Thoracic aorta (tissue), 2 donors: ENCODE measurements around the gene APOL4. TPM values are rescaled to one million over a fixed set of nuclear protein-coding genes. Genes with fewer than 3 reads are reported as not detected.
A peak's percentile ranks its signal among the peaks of the same experiment; 100 is the strongest.

Source experiments
- ATAC-seq: fragments of 150-250 bp; one replicate; pipeline ENCODE4 v1.8.0; 2017; ENCODE audit warnings: low read depth; ENCODE audit not compliant: insufficient number of reproducible peaks, low FRiP score
- DNase-seq: peaks from one replicate; pipeline ENCODE4 v3.0.0-alpha.2; 2020; ENCODE audit warnings: low spot score
- H3K27ac ChIP-seq, 2 donors: fragments of 200-600 bp; sonication (generic); 1 replicate in 1 of 2; 2 replicates in 1 of 2; pipeline ENCODE4 v1.5.1; 2016; ENCODE audit warnings: mild to moderate bottlenecking in 2 of 2, moderate library complexity in 2 of 2
- H3K27me3 ChIP-seq: fragments of 200-600 bp; sonication (generic); replicated peaks from 2 replicates; pipeline ENCODE4 v1.6.0; 2016; ENCODE audit warnings: mild to moderate bottlenecking; ENCODE audit not compliant: insufficient read depth
- H3K36me3 ChIP-seq: fragments of 200-600 bp; sonication (generic); one replicate; pipeline ENCODE4 v1.5.1; 2016
- H3K4me1 ChIP-seq, 2 donors: fragments of 200-600 bp; sonication (generic); 1 replicate in 1 of 2; 2 replicates in 1 of 2; pipeline versions ENCODE4 v1.5.1 to v1.6.0; 2016; ENCODE audit warnings: low read depth in 2 of 2, mild to moderate bottlenecking in 1 of 2; ENCODE audit not compliant: control insufficient read depth in 1 of 2
- H3K4me3 ChIP-seq: fragments of 200-600 bp; sonication (generic); 2 replicates; pipeline ENCODE4 v1.5.1; 2016; ENCODE audit warnings: mild to moderate bottlenecking
- H3K9me3 ChIP-seq: fragments of 200-600 bp; sonication (generic); 2 replicates; pipeline ENCODE4 v1.5.1; 2016
- CTCF ChIP-seq: fragments of 200-600 bp; sonication (generic); IDR thresholded peaks from one replicate; pipeline ENCODE4 v1.5.1; 2019; ENCODE audit warnings: antibody characterized with exemption
- total RNA-seq, 2 donors: library from RNA; depleted of rRNA; stranded (reverse); fragments of >200 nt; gene quantifications; one replicate each; pipeline versions ENCODE4 v1.1.0 to v1.2.3, GENCODE V29; 2016

APOL4 gene
- total RNA-seq, 2 donors from 2014 or later = 1.4 to 30.3 TPM

GRCh38 chr22:36197514-36198146 lies 4.0 kb downstream of the APOL4 start:
- Histone ChIP-seq H3K4me1 (peaks cover 0 to 9% of the 10 kb centered on the region in 2 donors), H3K27me3 (no peaks in the 10 kb centered on the region), H3K4me3 (no peak overlapping the region), H3K27ac (peak overlapping the region in 1 of 2 donors; percentile 10), H3K36me3 (no peaks in the 10 kb centered on the region), H3K9me3 (no peaks in the 10 kb centered on the region)
- DNase-seq (no peak), ATAC-seq (no peak)
- no peak for TF ChIP-seq CTCF

- H3K9me3 ChIP-seq = no peaks in the 10 kb centered on the region
- H3K36me3 ChIP-seq = no peaks in the 10 kb centered on the region
- TF ChIP-seq CTCF = no peak
- peaks cover 0 to 8% of the 10 kb centered on the region in 2 donors for H3K4me1 ChIP-seq
- H3K27ac ChIP-seq = peak overlapping the region in 1 of 2 donors; percentile 15
- no peaks in the 10 kb centered on the region for H3K27me3 ChIP-seq
- DNase-seq (no peak), ATAC-seq (no peak)
- H3K4me3 ChIP-seq = no peak overlapping the region
Observed at GRCh38 chr22:36197065-36197440, 4.6 kb downstream of the APOL4 start.

GRCh38 chr22:36196254-36197064 lies 5.2 kb downstream of the APOL4 start:
- H3K4me3 ChIP-seq = no peak overlapping the region
- peaks cover 0 to 2% of the 10 kb centered on the region in 2 donors for H3K4me1 ChIP-seq
- H3K36me3 ChIP-seq = no peaks in the 10 kb centered on the region
- no peak for TF ChIP-seq CTCF
- peak overlapping the region in 1 of 2 donors; percentile 15 for H3K27ac ChIP-seq
- no peaks in the 10 kb centered on the region for H3K9me3 ChIP-seq
- ATAC-seq = no peak
- no peak for DNase-seq
- H3K27me3 ChIP-seq = no peaks in the 10 kb centered on the region

- H3K4me3 ChIP-seq = no peak overlapping the region
- ATAC-seq (no peak), DNase-seq (no peak)
- H3K27me3 ChIP-seq = no peaks in the 10 kb centered on the region
- no peak overlapping the region for H3K27ac ChIP-seq
- H3K36me3 ChIP-seq = no peaks in the 10 kb centered on the region
- H3K4me1 ChIP-seq = peaks cover 0 to 4% of the 10 kb centered on the region in 2 donors
- H3K9me3 ChIP-seq = no peaks in the 10 kb centered on the region
- TF ChIP-seq CTCF = peak; percentile 73
Observed at GRCh38 chr22:36194971-36195370, 6.6 kb downstream of the APOL4 start.

GRCh38 chr22:36194385-36194784 lies 7.2 kb downstream of the APOL4 start:
- no peaks in the 10 kb centered on the region for H3K9me3 ChIP-seq
- no peak overlapping the region for H3K4me3 ChIP-seq
- H3K27ac ChIP-seq = no peak overlapping the region
- no peaks in the 10 kb centered on the region for H3K27me3 ChIP-seq
- H3K4me1 ChIP-seq = peaks cover 0 to 4% of the 10 kb centered on the region in 2 donors
- TF ChIP-seq CTCF = no peak
- no peak for DNase-seq
- ATAC-seq = no peak
- no peaks in the 10 kb centered on the region for H3K36me3 ChIP-seq
